HG02678 (cell line): ENCODE data around the gene DRGX.

Experiments used
- ATAC-seq: cut with Tn5 transposase; IDR thresholded peaks from one replicate; pipeline ENCODE4 v1.9.1; 2021; ENCODE audit warnings: mild to moderate bottlenecking, moderate library complexity; ENCODE audit not compliant: unreplicated experiment

The DRGX gene

GRCh38 chr10:49395741-49396665, at the start of gene DRGX:
Gene DRGX (minus strand): TSS chr10:49396089. CDS start chr10:49395440, 649 bp downstream.
- no peak for ATAC-seq

GRCh38 chr10:49444349-49444748, 48.5 kb upstream of the DRGX start:
- no peak for ATAC-seq

GRCh38 chr10:49442863-49443262, 47.0 kb upstream of the DRGX start:
- ATAC-seq = no peak

- ATAC-seq = peak; percentile 67
These were observed 45.9 kb upstream of the DRGX start for GRCh38 chr10:49441488-49442476.

- ATAC-seq = no peak
These were observed 39.3 kb upstream of the DRGX start for GRCh38 chr10:49435225-49435624.

GRCh38 chr10:49433069-49433468, 37.2 kb upstream of the DRGX start:
- ATAC-seq = no peak

- no peak for ATAC-seq
These were observed 35.5 kb upstream of the DRGX start for GRCh38 chr10:49431426-49431825.

GRCh38 chr10:49429458-49429857, 33.6 kb upstream of the DRGX start:
- ATAC-seq = no peak

GRCh38 chr10:49426490-49427360, 30.8 kb upstream of the DRGX start:
- no peak for ATAC-seq

GRCh38 chr10:49419005-49419404, 23.1 kb upstream of the DRGX start:
- ATAC-seq = no peak

GRCh38 chr10:49418328-49418727, 22.4 kb upstream of the DRGX start:
- ATAC-seq = no peak

GRCh38 chr10:49418053-49418326, 22.1 kb upstream of the DRGX start:
- ATAC-seq = no peak

GRCh38 chr10:49417311-49418052, 21.6 kb upstream of the DRGX start:
- no peak for ATAC-seq

- no peak for ATAC-seq
These were observed 20.0 kb upstream of the DRGX start for GRCh38 chr10:49415846-49416245.

GRCh38 chr10:49415109-49415508, 19.2 kb upstream of the DRGX start:
- no peak for ATAC-seq

GRCh38 chr10:49414496-49414895, 18.6 kb upstream of the DRGX start:
- ATAC-seq = no peak

GRCh38 chr10:49412571-49412970, 16.7 kb upstream of the DRGX start:
- no peak for ATAC-seq

GRCh38 chr10:49410365-49411074, 14.6 kb upstream of the DRGX start:
- no peak for ATAC-seq

GRCh38 chr10:49409755-49410154, 13.9 kb upstream of the DRGX start:
- ATAC-seq = no peak
